DND-41 (cell line): ENCODE measurements around the gene RNU2-63P.

Experiments
- CTCF ChIP-seq: IDR thresholded peaks from 2 replicates; pipeline ENCODE4 v1.5.1; 2012; ENCODE audit warnings: borderline replicate concordance, low read length, moderate library complexity, mild to moderate bottlenecking; ENCODE audit not compliant: poor library complexity, severe bottlenecking; ENCODE audit errors: extremely low read depth
- EZH2 ChIP-seq: IDR thresholded peaks from 3 replicates; pipeline ENCODE4 v1.6.1; 2012; ENCODE audit warnings: borderline replicate concordance, low read depth, mild to moderate bottlenecking, moderate library complexity, low read length, inconsistent platforms; ENCODE audit not compliant: severe bottlenecking

- TF ChIP-seq CTCF (no peak), EZH2 (no peak)
Observed at GRCh38 chr2:88028931-88029330, 12.6 kb upstream of the RNU2-63P start.
